CD4-positive, alpha-beta T cell treated with Interleukin-4 for 1 hour (primary cell): ENCODE results near the gene HOXD4.
A peak's percentile ranks its signal among the peaks of the same experiment; 100 is the strongest.

Experiments
- DNase-seq, 2 donors: peaks; one replicate each; pipeline ENCODE4 v3.0.0-alpha.2; 2020 to 2022

HOXD4 gene

GRCh38 chr2:176151442-176152287, at the start of gene HOXD4:
Gene HOXD4, plus strand, starts transcription at chr2:176151550. Its CDS starts 84 bp downstream, at chr2:176151634.
- no peak for DNase-seq

- DNase-seq, result peak in 1 of 2 donors; percentile 2
These were observed 49.5 kb upstream of the HOXD4 start for GRCh38 chr2:176101842-176102241.

GRCh38 chr2:176102309-176102866, 49.0 kb upstream of the HOXD4 start:
- no peak for DNase-seq

- no peak for DNase-seq
These were observed 48.2 kb upstream of the HOXD4 start for GRCh38 chr2:176103194-176103593.

GRCh38 chr2:176103742-176104315, 47.5 kb upstream of the HOXD4 start:
- DNase-seq, result peak in 1 of 2 donors; percentile 2

- DNase-seq, result peak in 1 of 2 donors; percentile 5
These were observed 46.9 kb upstream of the HOXD4 start for GRCh38 chr2:176104316-176105077.

- DNase-seq, result peak in 1 of 2 donors; percentile 5
These were observed 46.1 kb upstream of the HOXD4 start for GRCh38 chr2:176105078-176105729.

- no peak for DNase-seq
These were observed 45.4 kb upstream of the HOXD4 start for GRCh38 chr2:176105730-176106580.

GRCh38 chr2:176106581-176107539, 44.5 kb upstream of the HOXD4 start, which contains the start of gene HOXD11:
Gene HOXD11, plus strand, starts transcription at chr2:176107280. Its CDS starts 76 bp downstream, at chr2:176107356.
- no peak for DNase-seq

- no peak for DNase-seq
These were observed 43.6 kb upstream of the HOXD4 start for GRCh38 chr2:176107731-176108181.

- no peak for DNase-seq
These were observed 42.0 kb upstream of the HOXD4 start for GRCh38 chr2:176109192-176109901.

- no peak for DNase-seq
These were observed 41.4 kb upstream of the HOXD4 start for GRCh38 chr2:176109946-176110345.

GRCh38 chr2:176110415-176111308, 40.7 kb upstream of the HOXD4 start:
- no peak for DNase-seq

GRCh38 chr2:176111309-176111663, 40.1 kb upstream of the HOXD4 start:
- DNase-seq, result no peak

GRCh38 chr2:176111846-176112374, 39.4 kb upstream of the HOXD4 start:
- no peak for DNase-seq

- no peak for DNase-seq
These were observed 38.7 kb upstream of the HOXD4 start for GRCh38 chr2:176112375-176113302.
